Neural progenitor cell (in vitro differentiated cells): ENCODE results near the gene FGFBP3. TPM values are rescaled to one million over a fixed set of nuclear protein-coding genes. Genes with fewer than 3 reads are reported as not detected.
"Not testable (repeated sequence)": the region's sequence is repeated elsewhere in the genome, so short reads cannot be mapped to it uniquely, and the experiment has no call there.

Experiments used
- DNase-seq: peaks from one replicate; pipeline ENCODE4 v3.0.0-alpha.2; 2016; ENCODE audit warnings: low spot score
- H2AFZ ChIP-seq: fragments of 200-600 bp; sonication (generic); replicated peaks from 2 replicates; pipeline ENCODE4 v1.6.1; 2016; ENCODE audit warnings: antibody characterized with exemption
- H3F3A ChIP-seq: fragments of 200-600 bp; sonication (generic); 2 replicates; pipeline ENCODE4 v1.6.1; 2016; ENCODE audit warnings: antibody characterized with exemption, low read depth
- H3K27ac ChIP-seq: fragments of 200-600 bp; sonication (generic); 2 replicates; pipeline ENCODE4 v1.5.1; 2016; ENCODE audit warnings: mild to moderate bottlenecking
- H3K27me3 ChIP-seq: fragments of 200-600 bp; sonication (generic); 2 replicates; pipeline ENCODE4 v1.6.1; 2016; ENCODE audit warnings: mild to moderate bottlenecking, moderate library complexity
- H3K36me3 ChIP-seq: fragments of 200-600 bp; sonication (generic); 2 replicates; pipeline ENCODE4 v1.5.1; 2016
- H3K4me1 ChIP-seq: fragments of 200-600 bp; sonication (generic); 2 replicates; pipeline ENCODE4 v1.6.1; 2016; ENCODE audit warnings: mixed run types
- H3K4me2 ChIP-seq: fragments of 200-600 bp; sonication (generic); 2 replicates; pipeline ENCODE4 v1.6.1; 2016
- H3K4me3 ChIP-seq: fragments of 200-600 bp; sonication (generic); 2 replicates; pipeline ENCODE4 v1.5.1; 2016
- H3K79me2 ChIP-seq: fragments of 200-600 bp; sonication (generic); 2 replicates; pipeline ENCODE4 v1.6.1; 2016; ENCODE audit warnings: low read depth
- H3K9ac ChIP-seq: fragments of 200-600 bp; sonication (generic); 2 replicates; pipeline ENCODE4 v1.6.1; 2016
- H3K9me3 ChIP-seq: fragments of 200-600 bp; sonication (generic); 2 replicates; pipeline ENCODE4 v1.5.1; 2016; ENCODE audit warnings: low read depth
- H4K20me1 ChIP-seq: fragments of 200-600 bp; sonication (generic); 2 replicates; pipeline ENCODE4 v1.6.1; 2016; ENCODE audit warnings: low read depth
- H3K27ac Mint-ChIP-seq: 3 replicates; pipeline ENCODE4 v1.8.0; 2021; ENCODE audit warnings: mixed read lengths
- H3K27me3 Mint-ChIP-seq: 2 replicates; pipeline ENCODE4 v1.8.0; 2022; ENCODE audit warnings: low read depth, mild to moderate bottlenecking, inconsistent platforms, moderate library complexity, mixed read lengths; ENCODE audit not compliant: insufficient read depth
- H3K36me3 Mint-ChIP-seq: 3 replicates; pipeline ENCODE4 v1.8.0; 2021; ENCODE audit warnings: mixed read lengths
- H3K4me1 Mint-ChIP-seq: 3 replicates; pipeline ENCODE4 v1.8.0; 2021; ENCODE audit warnings: mixed read lengths
- H3K4me3 Mint-ChIP-seq: 3 replicates; pipeline ENCODE4 v1.8.0; 2021; ENCODE audit warnings: mild to moderate bottlenecking, moderate library complexity, mixed read lengths
- H3K9me3 Mint-ChIP-seq: 3 replicates; pipeline ENCODE4 v1.8.0; 2020; ENCODE audit warnings: mixed read lengths
- CTCF ChIP-seq: fragments of 200-600 bp; sonication (generic); IDR thresholded peaks from 2 replicates; pipeline ENCODE4 v1.5.1; 2017; ENCODE audit warnings: antibody characterized with exemption, mild to moderate bottlenecking
- EZH2 ChIP-seq: fragments of 200-600 bp; sonication (generic); IDR thresholded peaks from 2 replicates; pipeline ENCODE4 v1.6.1; 2017; ENCODE audit warnings: antibody characterized with exemption, mild to moderate bottlenecking, moderate library complexity
- EZH2phosphoT487 ChIP-seq: fragments of 200-600 bp; sonication (generic); IDR thresholded peaks from 2 replicates; pipeline ENCODE4 v1.6.1; 2017; ENCODE audit warnings: antibody characterized with exemption
- total RNA-seq: library from RNA; depleted of rRNA; stranded (reverse); fragments of >200 nt; gene quantifications from 2 replicates; pipeline ENCODE4 v1.2.3, GENCODE V29; 2015; ENCODE audit warnings: low replicate concordance

The FGFBP3 gene
- total RNA-seq, 1 donor from 2014 or later = 14.0 TPM

GRCh38 chr10:91896212-91896756 is 13.0 kb downstream of the FGFBP3 start:
- Histone ChIP-seq H3K4me3 (no peak overlapping the region), H3K9me3 (no peaks in the 10 kb centered on the region), H3K4me2 (no peak overlapping the region), H3K79me2 (no peaks in the 10 kb centered on the region), H2AFZ (no peak overlapping the region), H3K27me3 (no peaks in the 10 kb centered on the region), H3K27ac (no peak overlapping the region), H3K4me1 (peaks cover 29% of the 10 kb centered on the region), H3K9ac (no peak overlapping the region), H3K36me3 (no peaks in the 10 kb centered on the region), H3F3A (peaks cover 53% of the 10 kb centered on the region), H4K20me1 (no peaks in the 10 kb centered on the region)
- Mint-ChIP-seq H3K9me3 (peaks cover 19% of the 10 kb centered on the region), H3K27me3 (peaks cover 14% of the 10 kb centered on the region), H3K36me3 (peaks cover 3% of the 10 kb centered on the region), H3K4me1 (peaks cover 38% of the 10 kb centered on the region), H3K27ac (peak overlapping the region; percentile 92), H3K4me3 (peak overlapping the region; percentile 65)
- no peak for TF ChIP-seq EZH2
- TF ChIP-seq EZH2phosphoT487 = no peak
- TF ChIP-seq CTCF = no peak
- DNase-seq = no peak

- Histone ChIP-seq H3F3A (peaks cover 53% of the 10 kb centered on the region), H3K4me1 (peaks cover 44% of the 10 kb centered on the region)
- Mint-ChIP-seq H3K27me3 (peaks cover 17% of the 10 kb centered on the region), H3K4me3 (peak overlapping the region; percentile 36), H3K4me1 (peaks cover 51% of the 10 kb centered on the region), H3K27ac (peak overlapping the region; percentile 75), H3K9me3 (peaks cover 13% of the 10 kb centered on the region)
- not testable (repeated sequence) for H4K20me1 ChIP-seq, H3K36me3 ChIP-seq, H3K4me3 ChIP-seq, H3K27me3 ChIP-seq, H3K4me2 ChIP-seq, H2AFZ ChIP-seq, H3K9me3 ChIP-seq, DNase-seq, H3K27ac ChIP-seq, H3K79me2 ChIP-seq, H3K36me3 Mint-ChIP-seq, H3K9ac ChIP-seq
Measured at GRCh38 chr10:91894261-91894685, 15.0 kb downstream of the FGFBP3 start.

GRCh38 chr10:91893051-91893450 is 16.2 kb downstream of the FGFBP3 start:
- Histone ChIP-seq H3K4me3 (no peak overlapping the region), H3K27me3 (no peaks in the 10 kb centered on the region), H4K20me1 (no peaks in the 10 kb centered on the region), H2AFZ (no peak overlapping the region), H3K4me2 (no peak overlapping the region), H3K27ac (no peak overlapping the region), H3K9me3 (no peaks in the 10 kb centered on the region), H3K79me2 (no peaks in the 10 kb centered on the region), H3F3A (peaks cover 52% of the 10 kb centered on the region), H3K9ac (no peak overlapping the region), H3K4me1 (peaks cover 46% of the 10 kb centered on the region), H3K36me3 (no peaks in the 10 kb centered on the region)
- H3K4me3 Mint-ChIP-seq = no peak overlapping the region
- H3K36me3 Mint-ChIP-seq = peaks cover 3% of the 10 kb centered on the region
- H3K27ac Mint-ChIP-seq = peak overlapping the region; percentile 17
- H3K9me3 Mint-ChIP-seq = peaks cover 13% of the 10 kb centered on the region
- H3K4me1 Mint-ChIP-seq = peaks cover 49% of the 10 kb centered on the region
- peaks cover 11% of the 10 kb centered on the region for H3K27me3 Mint-ChIP-seq
- DNase-seq = no peak
- TF ChIP-seq EZH2phosphoT487 = no peak

- Mint-ChIP-seq H3K36me3 (no peaks in the 10 kb centered on the region), H3K27ac (peak overlapping the region; percentile 88), H3K9me3 (peaks cover 7% of the 10 kb centered on the region), H3K4me3 (no peak overlapping the region), H3K27me3 (peaks cover 8% of the 10 kb centered on the region), H3K4me1 (peaks cover 45% of the 10 kb centered on the region)
- Histone ChIP-seq H4K20me1 (no peaks in the 10 kb centered on the region), H3K4me2 (peak overlapping the region; percentile 23), H3K9ac (no peak overlapping the region), H3K4me1 (peaks cover 44% of the 10 kb centered on the region), H3K27ac (no peak overlapping the region), H3K4me3 (no peak overlapping the region), H3K9me3 (no peaks in the 10 kb centered on the region), H3K27me3 (no peaks in the 10 kb centered on the region), H2AFZ (no peak overlapping the region), H3F3A (peaks cover 50% of the 10 kb centered on the region), H3K36me3 (no peaks in the 10 kb centered on the region), H3K79me2 (no peaks in the 10 kb centered on the region)
- DNase-seq = no peak
- no peak for TF ChIP-seq CTCF
- TF ChIP-seq EZH2 = no peak
- no peak for TF ChIP-seq EZH2phosphoT487
Measured at GRCh38 chr10:91891125-91892001, 17.9 kb downstream of the FGFBP3 start.
